Measurements from ENCODE around the gene ALS2CL. TPM values are rescaled to one million over a fixed set of nuclear protein-coding genes. Genes with fewer than 3 reads are reported as not detected.

The ALS2CL gene
- total RNA-seq, 2 donors from 2014 or later = 21.1 to 38.4 TPM

GRCh38 chr3:46724424-46724823, 30.9 kb upstream of the ALS2CL start:
- H3K4me3 Mint-ChIP-seq = no peak overlapping the region
- H3K9me3 ChIP-seq (ENCODE audit: control insufficient read depth, low read length, poor library complexity, severe bottlenecking) = no peaks in the 10 kb centered on the region
- H3K27ac Mint-ChIP-seq = no peak overlapping the region
- peaks cover 12% of the 10 kb centered on the region for H3K4me1 Mint-ChIP-seq
- DNase-seq = no peak
- H3K27me3 Mint-ChIP-seq = peaks cover 39% of the 10 kb centered on the region
- H3K36me3 Mint-ChIP-seq (ENCODE audit: low read depth) = no peaks in the 10 kb centered on the region
- ATAC-seq = no peak

GRCh38 chr3:46722443-46722842, 29.0 kb upstream of the ALS2CL start:
- Mint-ChIP-seq H3K27ac (no peak overlapping the region), H3K4me3 (no peak overlapping the region), H3K27me3 (peaks cover 38% of the 10 kb centered on the region), H3K36me3 (ENCODE audit: low read depth) (no peaks in the 10 kb centered on the region), H3K4me1 (peaks cover 10% of the 10 kb centered on the region)
- H3K9me3 ChIP-seq (ENCODE audit: control insufficient read depth, low read length, poor library complexity, severe bottlenecking) = no peaks in the 10 kb centered on the region
- no peak for ATAC-seq
- DNase-seq = no peak

GRCh38 chr3:46721009-46721408, 27.5 kb upstream of the ALS2CL start:
- H3K9me3 ChIP-seq (ENCODE audit: control insufficient read depth, low read length, poor library complexity, severe bottlenecking) = no peaks in the 10 kb centered on the region
- no peak for DNase-seq
- H3K27me3 Mint-ChIP-seq = peaks cover 29% of the 10 kb centered on the region
- no peak overlapping the region for H3K4me3 Mint-ChIP-seq
- peaks cover 9% of the 10 kb centered on the region for H3K4me1 Mint-ChIP-seq
- H3K36me3 Mint-ChIP-seq (ENCODE audit: low read depth) = no peaks in the 10 kb centered on the region
- no peak for ATAC-seq
- no peak overlapping the region for H3K27ac Mint-ChIP-seq

- peaks cover 10% of the 10 kb centered on the region for H3K4me1 Mint-ChIP-seq
- DNase-seq (no peak), ATAC-seq (no peak)
- no peaks in the 10 kb centered on the region for H3K9me3 ChIP-seq (ENCODE audit: control insufficient read depth, low read length, poor library complexity, severe bottlenecking)
- no peak overlapping the region for H3K27ac Mint-ChIP-seq
- peaks cover 21% of the 10 kb centered on the region for H3K27me3 Mint-ChIP-seq
- H3K36me3 Mint-ChIP-seq (ENCODE audit: low read depth) = no peaks in the 10 kb centered on the region
- no peak overlapping the region for H3K4me3 Mint-ChIP-seq
Measured at GRCh38 chr3:46719735-46720271, 26.3 kb upstream of the ALS2CL start.

- Mint-ChIP-seq H3K27ac (no peak overlapping the region), H3K4me3 (no peak overlapping the region), H3K27me3 (peaks cover 20% of the 10 kb centered on the region), H3K36me3 (ENCODE audit: low read depth) (no peaks in the 10 kb centered on the region), H3K4me1 (peaks cover 6% of the 10 kb centered on the region)
- H3K9me3 ChIP-seq (ENCODE audit: control insufficient read depth, low read length, poor library complexity, severe bottlenecking) = no peaks in the 10 kb centered on the region
- ATAC-seq = no peak
- DNase-seq = no peak
Measured at GRCh38 chr3:46719044-46719565, 25.6 kb upstream of the ALS2CL start.

GRCh38 chr3:46717447-46718231, 24.2 kb upstream of the ALS2CL start, which contains the start of gene PRSS50:
Gene PRSS50 (minus strand): TSS chr3:46717869. CDS start chr3:46717824, 45 bp downstream.
- no peaks in the 10 kb centered on the region for H3K9me3 ChIP-seq (ENCODE audit: control insufficient read depth, low read length, poor library complexity, severe bottlenecking)
- no peak within 1 kb of the TSS for H3K27ac Mint-ChIP-seq
- H3K36me3 Mint-ChIP-seq (ENCODE audit: low read depth) = no peaks in the 10 kb centered on the region
- peaks cover 20% of the 10 kb centered on the region for H3K27me3 Mint-ChIP-seq
- peak; percentile 40 for ATAC-seq
- H3K4me1 Mint-ChIP-seq = peaks cover 6% of the 10 kb centered on the region
- H3K4me3 Mint-ChIP-seq = no peak within 1 kb of the TSS
- DNase-seq = no peak

- DNase-seq = no peak
- no peak overlapping the region for H3K4me3 Mint-ChIP-seq
- peaks cover 20% of the 10 kb centered on the region for H3K27me3 Mint-ChIP-seq
- H3K9me3 ChIP-seq (ENCODE audit: control insufficient read depth, low read length, poor library complexity, severe bottlenecking) = no peaks in the 10 kb centered on the region
- H3K27ac Mint-ChIP-seq = no peak overlapping the region
- no peaks in the 10 kb centered on the region for H3K36me3 Mint-ChIP-seq (ENCODE audit: low read depth)
- peaks cover 6% of the 10 kb centered on the region for H3K4me1 Mint-ChIP-seq
- ATAC-seq = no peak
Measured at GRCh38 chr3:46716461-46717441, 23.3 kb upstream of the ALS2CL start.

- no peak for ATAC-seq
- H3K9me3 ChIP-seq (ENCODE audit: control insufficient read depth, low read length, poor library complexity, severe bottlenecking) = no peaks in the 10 kb centered on the region
Measured at GRCh38 chr3:46715507-46716175, 22.2 kb upstream of the ALS2CL start.

GRCh38 chr3:46714728-46715506, 21.4 kb upstream of the ALS2CL start:
- Mint-ChIP-seq H3K27ac (peak overlapping the region; percentile 53), H3K27me3 (peaks cover 20% of the 10 kb centered on the region), H3K4me1 (peaks cover 6% of the 10 kb centered on the region), H3K36me3 (ENCODE audit: low read depth) (no peaks in the 10 kb centered on the region), H3K4me3 (no peak overlapping the region)
- no peak for DNase-seq
- ATAC-seq = no peak
- no peaks in the 10 kb centered on the region for H3K9me3 ChIP-seq (ENCODE audit: control insufficient read depth, low read length, poor library complexity, severe bottlenecking)

More at GRCh38 chr3:46715507-46716175, 22.2 kb upstream of the ALS2CL start:
- Mint-ChIP-seq H3K4me3 (no peak overlapping the region), H3K4me1 (peaks cover 6% of the 10 kb centered on the region), H3K36me3 (ENCODE audit: low read depth) (no peaks in the 10 kb centered on the region), H3K27ac (no peak overlapping the region), H3K27me3 (peaks cover 20% of the 10 kb centered on the region)
- no peak for DNase-seq

- Mint-ChIP-seq H3K4me1 (peaks cover 8% of the 10 kb centered on the region), H3K4me3 (no peak overlapping the region), H3K36me3 (ENCODE audit: low read depth) (peaks cover 3% of the 10 kb centered on the region), H3K27me3 (peaks cover 15% of the 10 kb centered on the region), H3K27ac (no peak overlapping the region)
- ATAC-seq (peak; percentile 62), DNase-seq (no peak)
- no peaks in the 10 kb centered on the region for H3K9me3 ChIP-seq (ENCODE audit: control insufficient read depth, low read length, poor library complexity, severe bottlenecking)
Measured at GRCh38 chr3:46713898-46714552, 20.5 kb upstream of the ALS2CL start.

GRCh38 chr3:46713050-46713897, 19.8 kb upstream of the ALS2CL start:
- DNase-seq (no peak), ATAC-seq (no peak)
- Mint-ChIP-seq H3K36me3 (ENCODE audit: low read depth) (peaks cover 3% of the 10 kb centered on the region), H3K4me1 (peaks cover 8% of the 10 kb centered on the region), H3K27me3 (peaks cover 10% of the 10 kb centered on the region), H3K4me3 (no peak overlapping the region), H3K27ac (no peak overlapping the region)
- no peaks in the 10 kb centered on the region for H3K9me3 ChIP-seq (ENCODE audit: control insufficient read depth, low read length, poor library complexity, severe bottlenecking)

Data from T-helper 17 cell (primary cell).